Skin of body (tissue), 2 donors: ENCODE data around the gene KSR1. TPM values are rescaled to one million over a fixed set of nuclear protein-coding genes. Genes with fewer than 3 reads are reported as not detected.
"Not testable (repeated sequence)": the region's sequence is repeated elsewhere in the genome, so short reads cannot be mapped to it uniquely, and the experiment has no call there.

Experiments
- DNase-seq: peaks from one replicate; lab custom pipeline; 2025; lab: John Stamatoyannopoulos, UW
- total RNA-seq: library from RNA; depleted of rRNA; stranded (reverse); fragments of >200 nt; gene quantifications from one replicate; pipeline ENCODE4 v1.2.3, GENCODE V29; 2014

The KSR1 gene
- total RNA-seq, 1 donor from 2014 or later, result 32.7 TPM

GRCh38 chr17:27605409-27605808 is 149.2 kb downstream of the KSR1 start:
- no peak for DNase-seq

GRCh38 chr17:27607521-27608091 is 151.4 kb downstream of the KSR1 start:
- no peak for DNase-seq

GRCh38 chr17:27608328-27609230 is 152.3 kb downstream of the KSR1 start:
- no peak for DNase-seq

- no peak for DNase-seq
These were observed 153.5 kb downstream of the KSR1 start for GRCh38 chr17:27609611-27610303.

GRCh38 chr17:27610304-27610677 is 154.0 kb downstream of the KSR1 start:
- DNase-seq, result no peak

GRCh38 chr17:27612160-27612770 is 156.0 kb downstream of the KSR1 start:
- DNase-seq, result no peak

GRCh38 chr17:27613433-27613832 is 157.2 kb downstream of the KSR1 start:
- no peak for DNase-seq

GRCh38 chr17:27615121-27615520 is 158.9 kb downstream of the KSR1 start:
- no peak for DNase-seq

- no peak for DNase-seq
These were observed 160.2 kb downstream of the KSR1 start for GRCh38 chr17:27616414-27616813.

GRCh38 chr17:27618417-27618816 is 162.2 kb downstream of the KSR1 start:
- no peak for DNase-seq

- DNase-seq, result no peak
These were observed 164.5 kb downstream of the KSR1 start for GRCh38 chr17:27620721-27621120.

GRCh38 chr17:27621536-27621935 is 165.3 kb downstream of the KSR1 start:
- no peak for DNase-seq

GRCh38 chr17:27621942-27622559 is 165.8 kb downstream of the KSR1 start:
- DNase-seq, result no peak

- no peak for DNase-seq
These were observed 166.7 kb downstream of the KSR1 start for GRCh38 chr17:27622986-27623385.

- no peak for DNase-seq
These were observed 167.4 kb downstream of the KSR1 start for GRCh38 chr17:27623614-27624013.

- no peak for DNase-seq
These were observed 168.3 kb downstream of the KSR1 start for GRCh38 chr17:27624539-27624938.

- DNase-seq, result no peak
These were observed 169.6 kb downstream of the KSR1 start for GRCh38 chr17:27625856-27626255.

- no peak for DNase-seq
These were observed 171.3 kb downstream of the KSR1 start for GRCh38 chr17:27627514-27627913.

GRCh38 chr17:27628376-27628775 is 172.1 kb downstream of the KSR1 start:
- DNase-seq, result no peak

GRCh38 chr17:27629260-27629659 is 173.0 kb downstream of the KSR1 start:
- not testable (repeated sequence) for DNase-seq

GRCh38 chr17:27630607-27631410 is 174.6 kb downstream of the KSR1 start, which contains the start of gene LGALS9:
TSS of gene LGALS9 (plus strand) at chr17:27631188. CDS start at chr17:27631266, 78 bp downstream.
- no peak for DNase-seq
